H1 (cell line): ENCODE data around the gene ZDHHC11B. TPM values are rescaled to one million over a fixed set of nuclear protein-coding genes. Genes with fewer than 3 reads are reported as not detected.

Experiments
- CTCF ChIA-PET: fragments of 300-600 bp; sonication (Branson Sonifier 250); formaldehyde crosslinking; loops from one replicate; lab custom pipeline; 2021; ENCODE audit not compliant: partially characterized antibody; lab: Charles Lee
- POLR2A ChIA-PET: fragments of 300-600 bp; sonication (Branson Sonifier 250); formaldehyde crosslinking; loops from one replicate; lab custom pipeline; 2021; ENCODE audit warnings: inconsistent platforms; ENCODE audit not compliant: partially characterized antibody; lab: Charles Lee
- DNase-seq, 2 experiments: peaks; one replicate each; pipeline versions ENCODE4 v3.0.0 to v3.0.0-alpha.2; 2010 to 2022; ENCODE audit warnings: low spot score in 2 of 2, low read depth in 1 of 2, mixed read lengths in 1 of 2
- FAIRE-seq: peaks from 2 replicates; lab custom pipeline; 2011; peaks lifted over from hg19 to GRCh38; lab: Jason Lieb, UNC
- H2AFZ ChIP-seq: 2 replicates; pipeline ENCODE4 v1.8.1; 2012; ENCODE audit warnings: low read length, inconsistent platforms
- H2AK5ac ChIP-seq: 2 replicates; pipeline ENCODE4 v1.6.1; 2013; ENCODE audit warnings: low read depth, low read length
- H2BK120ac ChIP-seq: replicated peaks from 2 replicates; pipeline ENCODE3; 2013; ENCODE audit warnings: low read depth, low read length, inconsistent platforms
- H2BK12ac ChIP-seq: 2 replicates; pipeline ENCODE4 v1.6.1; 2013; ENCODE audit warnings: low read depth, low read length
- H2BK15ac ChIP-seq: 2 replicates; pipeline ENCODE4 v1.6.1; 2013; ENCODE audit warnings: low read length
- H2BK20ac ChIP-seq: 2 replicates; pipeline ENCODE4 v1.6.1; 2013; ENCODE audit warnings: low read length
- H2BK5ac ChIP-seq: 2 replicates; pipeline ENCODE4 v1.6.1; 2013; ENCODE audit warnings: low read depth, low read length
- H3K14ac ChIP-seq: 2 replicates; pipeline ENCODE4 v1.6.1; 2013; ENCODE audit warnings: inconsistent platforms; ENCODE audit not compliant: insufficient read length
- H3K18ac ChIP-seq: 2 replicates; pipeline ENCODE4 v1.6.1; 2013; ENCODE audit warnings: low read length; ENCODE audit errors: extremely low read depth
- H3K23ac ChIP-seq: 2 replicates; pipeline ENCODE4 v1.6.1; 2013; ENCODE audit warnings: inconsistent platforms; ENCODE audit not compliant: insufficient read length
- H3K23me2 ChIP-seq: 2 replicates; pipeline ENCODE4 v1.6.1; 2013; ENCODE audit warnings: low read depth, low read length
- H3K27ac ChIP-seq: 2 replicates; pipeline ENCODE4 v1.6.1; 2011; ENCODE audit warnings: low read depth, low read length, inconsistent platforms
- H3K27me3 ChIP-seq, 4 experiments: replicated peaks in 1 of 4; 1 replicate in 1 of 4; 2 replicates in 3 of 4; pipeline versions ENCODE4 v1.6.1 to v1.8.1; 2011 to 2013; ENCODE audit warnings: low read length in 3 of 4, mild to moderate bottlenecking in 3 of 4, inconsistent platforms in 2 of 4, mixed read lengths in 2 of 4, moderate library complexity in 1 of 4; ENCODE audit not compliant: control insufficient read depth in 3 of 4, insufficient read depth in 3 of 4; ENCODE audit errors: extremely low read depth in 1 of 4
- H3K36me3 ChIP-seq, 4 experiments: 2 replicates each; pipeline versions ENCODE4 v1.6.1 to v1.8.1; 2011 to 2013; ENCODE audit warnings: mild to moderate bottlenecking in 4 of 4, low read length in 3 of 4, moderate library complexity in 2 of 4, control low read depth in 1 of 4, inconsistent platforms in 1 of 4; ENCODE audit not compliant: insufficient read depth in 4 of 4, control insufficient read depth in 2 of 4
- H3K4ac ChIP-seq: replicated peaks from 2 replicates; pipeline ENCODE3; 2013; ENCODE audit warnings: low read length, low read depth, mixed read lengths, inconsistent platforms; ENCODE audit not compliant: insufficient read length
- H3K4me1 ChIP-seq, 4 experiments: replicated peaks in 1 of 4; 1 replicate in 1 of 4; 2 replicates in 3 of 4; pipeline versions ENCODE4 v1.6.1 to v1.8.1; 2011 to 2013; ENCODE audit warnings: low read length in 3 of 4, inconsistent platforms in 2 of 4, mixed read lengths in 1 of 4; ENCODE audit not compliant: insufficient read depth in 4 of 4, control insufficient read depth in 3 of 4
- H3K4me2 ChIP-seq, 2 experiments: 2 replicates each; pipeline versions ENCODE4 v1.6.1 to v1.8.1; 2011 to 2013; ENCODE audit warnings: low read depth in 2 of 2, low read length in 2 of 2, control low read depth in 1 of 2, inconsistent platforms in 1 of 2, mild to moderate bottlenecking in 1 of 2; ENCODE audit not compliant: insufficient read depth in 1 of 2
- H3K4me3 ChIP-seq, 4 experiments: fragments of 200-600, 300-600 bp in 1 of 4; sonication (generic), shearing (Covaris generic), sonication (Bioruptor Twin) in 1 of 4; 2 replicates each; pipeline versions ENCODE4 v1.5.1 to v1.8.1; 2011 to 2016; ENCODE audit warnings: low read length in 4 of 4, low read depth in 3 of 4, control low read depth in 2 of 4, inconsistent platforms in 2 of 4, mild to moderate bottlenecking in 2 of 4, mixed read lengths in 1 of 4, moderate library complexity in 1 of 4; ENCODE audit not compliant: insufficient read depth in 2 of 4; ENCODE audit errors: extremely low read depth in 1 of 4
- H3K56ac ChIP-seq: replicated peaks from 2 replicates; pipeline ENCODE3; 2013; ENCODE audit warnings: low read depth, mild to moderate bottlenecking, mixed read lengths, low read length, inconsistent platforms; ENCODE audit not compliant: insufficient read length
- H3K79me1 ChIP-seq: 2 replicates; pipeline ENCODE4 v1.6.1; 2013; ENCODE audit warnings: low read depth, low read length, control low read depth
- H3K79me2 ChIP-seq, 2 experiments: 2 replicates each; pipeline versions ENCODE4 v1.6.1 to v1.8.1; 2012 to 2013; ENCODE audit warnings: low read length in 2 of 2, mild to moderate bottlenecking in 2 of 2, inconsistent platforms in 1 of 2; ENCODE audit not compliant: insufficient read depth in 2 of 2, control insufficient read depth in 1 of 2
- H3K9ac ChIP-seq, 4 experiments: replicated peaks in 1 of 4; 1 replicate in 1 of 4; 2 replicates in 3 of 4; pipeline versions ENCODE4 v1.6.1 to v1.8.1; 2011 to 2013; ENCODE audit warnings: low read depth in 3 of 4, low read length in 3 of 4, control low read depth in 2 of 4, mild to moderate bottlenecking in 2 of 4, moderate library complexity in 2 of 4, inconsistent platforms in 1 of 4; ENCODE audit errors: extremely low read depth in 1 of 4
- H3K9me3 ChIP-seq, 2 experiments: 2 replicates each; pipeline versions ENCODE4 v1.6.1 to v1.8.1; 2012 to 2013; ENCODE audit warnings: mild to moderate bottlenecking in 2 of 2, moderate library complexity in 2 of 2, control low read depth in 1 of 2, inconsistent platforms in 1 of 2, low read depth in 1 of 2, low read length in 1 of 2, mixed read lengths in 1 of 2; ENCODE audit not compliant: insufficient read depth in 2 of 2
- H4K20me1 ChIP-seq, 2 experiments: replicated peaks in 1 of 2; 2 replicates each; pipeline versions ENCODE3 to v1.8.1; 2011 to 2013; ENCODE audit warnings: inconsistent platforms in 2 of 2, low read length in 2 of 2, mild to moderate bottlenecking in 1 of 2; ENCODE audit not compliant: insufficient read depth in 2 of 2, control insufficient read depth in 1 of 2
- H4K5ac ChIP-seq: 2 replicates; pipeline ENCODE4 v1.6.1; 2013; ENCODE audit warnings: low read length, low read depth, mixed read lengths, inconsistent platforms; ENCODE audit not compliant: insufficient read length
- H4K8ac ChIP-seq: 2 replicates; pipeline ENCODE4 v1.8.0; 2013; ENCODE audit warnings: mild to moderate bottlenecking, moderate library complexity, low read length, inconsistent platforms; ENCODE audit not compliant: insufficient read depth; ENCODE audit errors: extremely low read depth
- H4K91ac ChIP-seq: replicated peaks from 2 replicates; pipeline ENCODE3; 2013; ENCODE audit warnings: low read length, mixed read lengths, inconsistent platforms; ENCODE audit not compliant: insufficient read length
- CHD2 ChIP-seq: IDR thresholded peaks from 2 replicates; pipeline ENCODE4 v1.6.1; 2012; ENCODE audit warnings: low read length, improper control_type of control experiment
- EZH2 ChIP-seq: fragments of 200-600 bp; sonication (generic); IDR thresholded peaks from 2 replicates; pipeline ENCODE4 v1.7.1; 2012; ENCODE audit warnings: low read depth, mild to moderate bottlenecking, moderate library complexity, low read length, inconsistent platforms; ENCODE audit not compliant: severe bottlenecking
- JUN ChIP-seq: IDR thresholded peaks from 2 replicates; pipeline ENCODE4 v1.6.1; 2011; ENCODE audit warnings: low read depth, mild to moderate bottlenecking, improper control_type of control experiment, low read length
- RFX5 ChIP-seq: IDR thresholded peaks from 2 replicates; pipeline ENCODE4 v1.6.1; 2011; ENCODE audit warnings: low read depth, low read length, improper control_type of control experiment, borderline replicate concordance
- SP2 ChIP-seq: IDR thresholded peaks from 2 replicates; pipeline ENCODE4 v1.6.1; 2012; ENCODE audit warnings: mild to moderate bottlenecking, low read length, inconsistent platforms
- SRF ChIP-seq: IDR thresholded peaks from 2 replicates; pipeline ENCODE4 v1.6.1; 2011; ENCODE audit warnings: mild to moderate bottlenecking, low read depth, low read length, moderate library complexity
- WGBS, 2 experiments: shearing (Covaris generic) in 1 of 2; methylation state at CpG; one replicate each; pipeline versions ENCODE4 v1.1.6 to v1.1.7; 2013 to 2015; ENCODE audit warnings: low lambda C conversion rate in 2 of 2, mixed read lengths in 2 of 2, inconsistent platforms in 1 of 2, low coverage in 1 of 2, missing lambda C conversion rate in 1 of 2; ENCODE audit not compliant: insufficient replicate concordance in 2 of 2, insufficient coverage in 1 of 2, insufficient read length in 1 of 2; ENCODE audit errors: extremely low coverage in 1 of 2, missing lambda C conversion rate in 1 of 2; 5-methylcytosine and 5-hydroxymethylcytosine counted together
- polyA plus RNA-seq, 7 experiments: library from polyadenylated mRNA; depleted of rRNA in 3 of 7; stranded (reverse) in 5 of 7; unstranded in 2 of 7; fragments of >200 nt in 5 of 7; fragments of 200-250 nt in 2 of 7; gene quantifications; 1 replicate in 5 of 7; 2 replicates in 1 of 7; 4 replicates in 1 of 7; pipeline versions ENCODE4 v1.2.1 to v1.2.3, GENCODE V29; 2011 to 2013; ENCODE audit warnings: missing spikeins in 2 of 7, mixed read lengths in 2 of 7
- total RNA-seq: library from RNA; stranded (reverse); fragmentation: NEBNext Ultra II Directional; extraction: Animal tissue kit (Norgen Biotek cat#: 25700); gene quantifications from 2 replicates; pipeline ENCODE4 v1.2.1, GENCODE V29; 2021

ZDHHC11B gene
- total and polyA plus RNA-seq, 2 of the 8 experiments (the other 6 are each of a cell fraction or from before 2014, with no cell fraction given), result 0.29 to 2.5 TPM

GRCh38 chr5:717143-717542, 67.4 kb downstream of the ZDHHC11B start:
- Histone ChIP-seq H3K14ac (no peak overlapping the region), H4K8ac (no peak overlapping the region), H3K27ac (no peak overlapping the region), H2AK5ac (no peak overlapping the region), H2BK15ac (no peak overlapping the region), H2BK120ac (no peak overlapping the region), H3K36me3 (no peaks in the 10 kb centered on the region), H2BK20ac (no peak overlapping the region), H3K27me3 (peaks cover 0 to 3% (median 0%) of the 10 kb centered on the region in 4 experiments; a peak in 1 of 7 replicates), H3K23me2 (no peaks in the 10 kb centered on the region), H3K79me1 (no peaks in the 10 kb centered on the region), H3K9ac (no peak overlapping the region), H3K4ac (no peak overlapping the region), H2BK12ac (no peak overlapping the region), H2BK5ac (no peak overlapping the region), H3K9me3 (no peaks in the 10 kb centered on the region), H2AFZ (no peak overlapping the region), H4K5ac (no peak overlapping the region), H3K79me2 (no peaks in the 10 kb centered on the region), H3K4me3 (no peak overlapping the region), H3K4me2 (no peak overlapping the region), H3K18ac (no peak overlapping the region), H3K4me1 (no peaks in the 10 kb centered on the region), H3K23ac (no peak overlapping the region), H3K56ac (no peak overlapping the region), H4K91ac (no peak overlapping the region), H4K20me1 (no peaks in the 10 kb centered on the region)
- FAIRE-seq, result no peak
- no peak for DNase-seq
- no peak for TF ChIP-seq SP2
- no peak for TF ChIP-seq SRF
- no peak for TF ChIP-seq JUN
- no peak for TF ChIP-seq EZH2
- no peak for TF ChIP-seq RFX5
- TF ChIP-seq CHD2, result no peak
- ChIA-PET POLR2A (no interaction called here), CTCF (interaction anchor here (2.0 kb wide), 1 partner anchor 46 kb away, joined by 4 read pairs; no protein-coding TSS in a partner anchor)
- 72% methylated on average over 7 of the region's 7 CpGs; no CpG with 5 or more reads in 1 of the 2 experiments for WGBS, 2 experiments
